DMS53 treated with DMSO at 0.1 percent for 48 hours (cell line): ENCODE measurements around the gene ATP2B2.
"Not testable (repeated sequence)": the region's sequence is repeated elsewhere in the genome, so short reads cannot be mapped to it uniquely, and the experiment has no call there.

Experiments used
- DNase-seq: peaks from one replicate; lab custom pipeline; 2025; ENCODE audit not compliant: unreplicated experiment; lab: John Stamatoyannopoulos, UW

ATP2B2 gene

GRCh38 chr3:10387881-10388609, 117.3 kb downstream of the ATP2B2 start:
- DNase-seq: no peak

GRCh38 chr3:10386121-10386520, 119.3 kb downstream of the ATP2B2 start:
- no peak for DNase-seq

DNA sequence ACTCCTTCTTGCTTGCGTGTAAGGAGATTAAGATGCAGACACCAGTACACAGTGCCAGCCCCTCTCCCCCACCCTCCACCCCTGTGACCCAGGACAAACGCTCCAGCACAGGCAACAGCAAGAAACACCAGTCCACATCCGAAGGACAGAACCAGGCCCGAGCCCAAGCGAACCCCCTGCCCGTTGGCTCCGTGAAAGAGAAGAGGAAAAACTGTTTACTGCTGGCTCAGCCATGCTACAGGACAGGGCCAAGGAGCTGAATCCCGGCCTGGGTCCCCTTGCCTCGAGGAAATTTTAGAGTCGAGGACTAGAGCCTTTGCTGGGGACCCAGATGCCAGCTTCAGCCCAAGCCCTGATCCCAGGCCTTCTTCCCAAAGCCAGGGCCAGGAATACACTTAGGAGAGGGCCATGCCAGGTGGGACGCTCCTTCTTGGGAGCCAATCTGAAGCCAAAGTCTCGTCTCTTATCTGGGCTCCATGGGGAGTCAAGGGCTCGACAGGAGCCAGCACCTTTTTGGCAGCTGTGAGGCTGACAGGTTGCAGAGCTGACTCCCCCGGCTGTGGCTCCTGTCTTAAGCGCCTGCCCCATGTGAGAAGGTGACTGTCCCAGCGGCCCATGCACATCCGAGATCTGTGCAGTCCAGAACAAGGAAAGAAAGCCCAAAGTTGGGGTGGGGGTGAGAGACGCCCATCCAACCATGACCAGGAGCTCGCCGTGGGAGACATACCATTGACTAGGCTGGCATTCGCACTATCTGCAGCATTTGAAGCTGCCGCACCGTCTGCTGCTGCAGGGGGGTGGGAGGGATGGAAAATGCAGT, 120.6 kb downstream of the ATP2B2 start:
- DNase-seq: no peak

DNA sequence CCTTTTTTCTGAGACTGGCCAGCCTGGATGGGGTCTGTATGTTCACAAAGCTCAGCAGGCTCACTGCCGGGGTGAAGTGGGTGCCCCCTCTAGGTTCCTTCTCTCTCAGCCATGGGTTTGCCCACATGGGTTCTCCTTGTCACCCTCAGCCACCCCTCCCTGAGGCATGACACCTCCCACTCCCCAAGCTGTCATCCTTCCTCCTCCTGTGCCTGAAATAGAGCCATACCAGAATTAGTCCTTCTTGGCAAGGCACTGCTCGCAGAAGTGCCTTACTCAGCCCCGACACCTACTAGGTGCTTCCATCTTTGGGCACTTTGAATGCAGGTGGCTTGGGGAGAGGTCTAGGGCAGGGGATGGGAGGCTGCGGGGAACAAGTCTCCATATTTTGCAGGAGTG, 121.5 kb downstream of the ATP2B2 start:
- no peak for DNase-seq

GRCh38 chr3:10382892-10383849, 122.2 kb downstream of the ATP2B2 start:
- no peak for DNase-seq

DNA sequence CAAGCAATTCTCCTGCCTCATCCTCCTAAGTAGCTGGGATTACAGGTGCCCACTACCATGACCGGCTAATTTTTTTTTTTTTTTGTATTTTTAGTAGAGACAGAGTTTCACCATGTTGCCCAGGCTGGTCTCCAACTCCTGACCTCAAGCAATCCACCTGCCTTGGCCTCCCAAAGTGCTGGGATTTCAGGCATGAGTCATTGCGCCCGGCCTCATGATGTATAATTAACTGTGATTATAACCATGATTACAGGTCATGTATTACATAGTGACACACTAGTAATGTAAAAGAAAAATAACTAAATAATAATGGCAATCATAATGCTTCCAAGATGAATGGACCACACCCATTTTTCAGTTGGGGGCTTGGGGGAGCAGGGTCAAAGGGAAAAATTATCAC, 122.9 kb downstream of the ATP2B2 start:
- DNase-seq: not testable (repeated sequence)

GRCh38 chr3:10381336-10381735, 124.0 kb downstream of the ATP2B2 start:
- no peak for DNase-seq

GRCh38 chr3:10380906-10381305, 124.5 kb downstream of the ATP2B2 start:
- DNase-seq: no peak

GRCh38 chr3:10379961-10380360, 125.4 kb downstream of the ATP2B2 start:
- no peak for DNase-seq

GRCh38 chr3:10379161-10379560, 126.2 kb downstream of the ATP2B2 start:
- no peak for DNase-seq

GRCh38 chr3:10378742-10379141, 126.6 kb downstream of the ATP2B2 start:
- DNase-seq: no peak

DNA sequence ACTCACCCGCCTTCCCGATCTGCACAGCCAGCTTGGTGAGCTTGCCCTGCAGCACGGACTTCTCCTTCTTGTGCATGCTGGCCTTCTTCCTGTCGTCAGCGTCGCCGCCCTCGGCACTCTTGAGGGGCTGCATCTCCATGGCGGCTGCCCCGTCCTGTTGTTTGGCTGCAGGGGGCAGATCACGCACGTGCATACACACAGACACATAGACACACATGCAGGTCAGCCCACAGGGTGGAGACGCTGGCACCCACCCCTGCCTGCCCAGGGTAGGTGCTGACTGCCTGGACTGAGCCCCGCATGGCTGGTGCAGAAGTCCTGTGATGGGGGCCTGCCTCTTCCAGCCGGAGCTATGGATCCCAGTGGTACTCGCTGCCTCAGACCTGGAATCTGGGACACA, 127.1 kb downstream of the ATP2B2 start:
- no peak for DNase-seq

DNA sequence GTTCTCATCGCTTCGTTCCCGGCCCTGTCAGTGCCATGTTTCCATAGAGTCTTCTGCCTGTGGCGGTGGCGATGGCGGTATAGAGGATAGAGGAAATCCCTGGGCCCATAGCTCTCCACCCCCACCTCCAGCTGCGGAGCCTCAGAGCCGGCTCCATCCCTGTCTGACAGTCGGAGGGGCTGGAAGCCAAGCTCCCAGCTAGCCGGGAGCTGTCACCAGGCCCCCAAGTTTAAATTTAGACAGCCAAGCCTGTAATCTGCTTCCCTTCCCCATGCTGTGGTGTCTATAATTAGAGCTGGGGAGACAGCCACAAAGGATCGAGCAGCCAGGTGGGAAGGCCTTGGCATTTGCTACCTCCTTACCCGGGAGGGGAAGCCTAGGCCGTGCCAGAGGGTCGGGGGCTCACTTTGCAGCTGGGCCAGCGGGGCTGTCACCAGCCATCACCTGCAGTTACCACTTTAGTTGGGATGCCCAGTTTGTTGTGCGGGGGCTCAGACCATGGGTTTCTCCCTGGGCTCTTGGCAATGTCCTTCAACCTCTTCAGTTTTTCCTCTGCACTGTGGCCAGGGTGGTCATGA, 128.1 kb downstream of the ATP2B2 start:
- DNase-seq: no peak

DNA sequence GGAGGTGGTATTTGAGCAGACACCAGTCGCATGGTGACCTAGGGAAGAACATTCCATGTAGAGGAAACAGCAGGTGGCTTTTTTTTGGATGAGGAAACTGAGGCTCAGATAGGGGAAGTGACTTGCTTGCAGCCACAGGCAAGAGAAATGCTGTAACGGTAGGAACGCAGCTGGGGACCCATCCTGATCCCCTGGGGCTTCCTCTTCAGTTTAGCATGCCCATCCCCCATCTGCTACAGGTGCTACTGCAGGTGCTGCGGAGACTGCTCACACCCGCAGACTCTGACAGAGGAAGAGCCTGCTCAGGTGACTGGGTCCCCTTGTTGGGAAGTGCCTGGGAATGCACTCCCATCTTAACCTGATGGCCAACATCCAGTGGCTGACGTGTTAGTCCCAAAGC, 129.0 kb downstream of the ATP2B2 start:
- DNase-seq: no peak

GRCh38 chr3:10375296-10376053, 129.9 kb downstream of the ATP2B2 start:
- DNase-seq: no peak

GRCh38 chr3:10374311-10374710, 131.1 kb downstream of the ATP2B2 start:
- DNase-seq: no peak

- no peak for DNase-seq
Observed at GRCh38 chr3:10373686-10374261, 131.6 kb downstream of the ATP2B2 start.

- DNase-seq: no peak
Observed at GRCh38 chr3:10371789-10372188, 133.6 kb downstream of the ATP2B2 start.

DNA sequence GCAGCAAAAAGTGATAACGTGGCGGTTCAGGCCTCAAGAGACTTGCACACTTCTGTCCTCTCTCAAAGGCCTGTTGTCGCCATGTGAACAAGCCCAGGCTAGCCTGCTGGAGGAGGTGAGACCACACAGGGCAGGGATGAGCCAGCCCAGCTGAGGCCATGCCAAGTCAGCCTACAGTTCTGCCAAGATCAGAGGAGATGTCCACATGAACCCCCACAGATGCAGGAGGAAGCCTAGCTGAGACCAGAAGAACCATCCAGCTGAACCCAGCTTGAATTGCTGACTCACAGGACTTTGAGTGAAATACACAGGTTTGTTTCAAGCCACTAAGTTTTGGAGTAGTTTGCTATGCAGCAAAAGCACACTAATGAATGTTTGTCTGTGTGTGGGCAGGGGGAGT, 134.2 kb downstream of the ATP2B2 start:
- DNase-seq: no peak

- DNase-seq: no peak
Observed at GRCh38 chr3:10370429-10370828, 135.0 kb downstream of the ATP2B2 start.
